Fibroblast of pulmonary artery (primary cell): ENCODE data around the gene GRIK1.
"Not testable (repeated sequence)": the region's sequence is repeated elsewhere in the genome, so short reads cannot be mapped to it uniquely, and the experiment has no call there.

ENCODE experiments used
- DNase-seq: peaks from one replicate; pipeline ENCODE4 v3.0.0-alpha.2; 2010; ENCODE audit warnings: low read depth
- H3K4me3 ChIP-seq: replicated peaks from 2 replicates; pipeline ENCODE4 v1.5.1; 2011; ENCODE audit warnings: low read depth, mild to moderate bottlenecking, control low read depth, low read length, moderate library complexity
- CTCF ChIP-seq: IDR thresholded peaks from 2 replicates; pipeline ENCODE4 v1.5.1; 2011; ENCODE audit warnings: mild to moderate bottlenecking, control low read depth, low read length, inconsistent platforms; ENCODE audit errors: missing control alignments

Gene GRIK1

GRCh38 chr21:29613877-29614276, 325.9 kb downstream of the GRIK1 start:
- no peak for DNase-seq
- no peak for TF ChIP-seq CTCF
- no peak overlapping the region for H3K4me3 ChIP-seq

GRCh38 chr21:29613021-29613420, 326.8 kb downstream of the GRIK1 start:
- no peak overlapping the region for H3K4me3 ChIP-seq
- DNase-seq, result peak; percentile 7
- no peak for TF ChIP-seq CTCF

- no peak for TF ChIP-seq CTCF
- DNase-seq, result peak; percentile 77
- no peak overlapping the region for H3K4me3 ChIP-seq
Measured at GRCh38 chr21:29610779-29611360, 328.9 kb downstream of the GRIK1 start.

- no peak for TF ChIP-seq CTCF
Measured at GRCh38 chr21:29606613-29607012, 333.2 kb downstream of the GRIK1 start.

GRCh38 chr21:29605219-29605618, 334.6 kb downstream of the GRIK1 start:
- DNase-seq, H3K4me3 ChIP-seq: not testable (repeated sequence)

More at GRCh38 chr21:29606613-29607012, 333.2 kb downstream of the GRIK1 start:
- H3K4me3 ChIP-seq, result no peak overlapping the region
- DNase-seq, result no peak

- no peak overlapping the region for H3K4me3 ChIP-seq
- DNase-seq, result no peak
- no peak for TF ChIP-seq CTCF
Measured at GRCh38 chr21:29604076-29604475, 335.7 kb downstream of the GRIK1 start.

GRCh38 chr21:29601047-29601446, 338.7 kb downstream of the GRIK1 start:
- no peak for DNase-seq
- TF ChIP-seq CTCF, result no peak
- H3K4me3 ChIP-seq, result no peak overlapping the region
